A549 (cell line): ENCODE measurements around the gene SRSF11. TPM values are rescaled to one million over a fixed set of nuclear protein-coding genes. Genes with fewer than 3 reads are reported as not detected.

Source experiments
- ATAC-seq, 2 experiments: fragments of 200-7000 bp in 1 of 2; fragments of >200 bp in 1 of 2; cut with Nextera tagmentation in 1 of 2; cut with Tn5 transposase in 1 of 2; 3 replicates each; pipeline versions ENCODE4 v1.8.0 to v1.9.1; 2018 to 2020; ENCODE audit warnings: mild to moderate bottlenecking in 1 of 2, moderate library complexity in 1 of 2
- CTCF ChIA-PET: fragments of 300-600 bp; sonication (Branson Sonifier 250); formaldehyde crosslinking; extraction: SDS; loops from one replicate; lab custom pipeline; 2021; ENCODE audit warnings: antibody characterized with exemption, inconsistent platforms; lab: Yijun Ruan, JAX
- POLR2A ChIA-PET: fragments of 350-600 bp; formaldehyde crosslinking; extraction: SDS; loops from one replicate; lab custom pipeline; 2021; ENCODE audit warnings: antibody characterized with exemption, inconsistent platforms; lab: Yijun Ruan, JAX
- DNase-seq, 2 experiments: peaks; one replicate each; pipeline versions ENCODE4 v3.0.0 to v3.0.0-alpha.2; 2011 to 2016; ENCODE audit warnings: low read depth in 1 of 2, low spot score in 1 of 2
- FAIRE-seq: peaks from 2 replicates; lab custom pipeline; 2011; peaks lifted over from hg19 to GRCh38; lab: Jason Lieb, UNC
- H3K27ac ChIP-seq, 2 experiments: fragments of >200 bp; sonication (Bioruptor Twin); formaldehyde crosslinking; 3 replicates each; pipeline ENCODE4 v1.5.1; 2016 to 2017
- H3K4me1 ChIP-seq: fragments of >200 bp; sonication (Bioruptor Twin); formaldehyde crosslinking; 3 replicates; pipeline ENCODE4 v1.6.1; 2016
- H3K4me2 ChIP-seq: fragments of >200 bp; sonication (Bioruptor Twin); formaldehyde crosslinking; 3 replicates; pipeline ENCODE4 v1.6.1; 2016
- H3K4me3 ChIP-seq: fragments of >200 bp; sonication (Bioruptor Twin); formaldehyde crosslinking; 3 replicates; pipeline ENCODE4 v1.5.1; 2016
- H3K9me3 ChIP-seq: fragments of >200 bp; sonication (Bioruptor Twin); formaldehyde crosslinking; 3 replicates; pipeline ENCODE4 v1.6.1; 2016
- CHD4 ChIP-seq: fragments of 200-600 bp; sonication (generic); IDR thresholded peaks from 2 replicates; pipeline ENCODE4 v1.6.1; 2016; ENCODE audit warnings: antibody characterized with exemption, mild to moderate bottlenecking, borderline replicate concordance
- EHF ChIP-seq: fragments of 250-450 bp; sonication (Bioruptor Pico); IDR thresholded peaks from 2 replicates; pipeline ENCODE4 v1.5.0; 2020; ENCODE audit warnings: mild to moderate bottlenecking
- GATA3 ChIP-seq: IDR thresholded peaks from 2 replicates; pipeline ENCODE4 v1.6.1; 2012; ENCODE audit warnings: borderline replicate concordance
- HOXB13 ChIP-seq: fragments of 250-450 bp; sonication (Bioruptor Pico); IDR thresholded peaks from 2 replicates; pipeline ENCODE4 v1.5.0; 2020; ENCODE audit warnings: low read depth, mild to moderate bottlenecking, moderate library complexity
- JUNB ChIP-seq: fragments of >200 bp; sonication (Bioruptor Twin); formaldehyde crosslinking; IDR thresholded peaks from 2 replicates; pipeline ENCODE4 v1.6.1; 2016
- MAFK ChIP-seq: fragments of 450-650 bp; IDR thresholded peaks from 2 replicates; pipeline ENCODE4 v1.6.1; 2014; ENCODE audit not compliant: partially characterized antibody
- MYC ChIP-seq: IDR thresholded peaks from 2 replicates; pipeline ENCODE4 v1.6.1; 2012; ENCODE audit warnings: mild to moderate bottlenecking, inconsistent platforms, low read length, improper control_type of control experiment, borderline replicate concordance
- NFE2L2 ChIP-seq: fragments of 150-350 bp; conservative IDR thresholded peaks from 2 replicates; pipeline ENCODE4 v1.6.1; 2014; ENCODE audit warnings: low read length
- NPAS2 ChIP-seq: fragments of 250-450 bp; sonication (Bioruptor Pico); IDR thresholded peaks from 2 replicates; pipeline ENCODE4 v1.8.0; 2022; ENCODE audit warnings: mild to moderate bottlenecking, moderate library complexity, borderline replicate concordance
- PHF8 ChIP-seq: fragments of 200-600 bp; sonication (generic); IDR thresholded peaks from 2 replicates; pipeline ENCODE4 v1.6.1; 2016; ENCODE audit warnings: low read depth, mild to moderate bottlenecking, antibody characterized with exemption, moderate library complexity, borderline replicate concordance
- POLR2AphosphoS2 ChIP-seq: conservative IDR thresholded peaks from 2 replicates; pipeline ENCODE4 v1.6.1; 2012; ENCODE audit warnings: low read length, improper control_type of control experiment, inconsistent platforms
- RCOR1 ChIP-seq: fragments of 150-350 bp; IDR thresholded peaks from 2 replicates; pipeline ENCODE4 v1.6.1; 2014; ENCODE audit warnings: antibody characterized with exemption, low read length, low read depth
- RFX5 ChIP-seq: fragments of 450-650 bp; IDR thresholded peaks from 2 replicates; pipeline ENCODE4 v1.7.1; 2014; ENCODE audit warnings: antibody characterized with exemption, mild to moderate bottlenecking, moderate library complexity
- SREBF2 ChIP-seq: fragments of 450-650 bp; IDR thresholded peaks from 2 replicates; pipeline ENCODE4 v1.6.1; 2014; ENCODE audit warnings: mild to moderate bottlenecking, moderate library complexity
- ZSCAN20 ChIP-seq: fragments of 250-450 bp; sonication (Bioruptor Pico); IDR thresholded peaks from 2 replicates; pipeline ENCODE4 v1.8.0; 2022; ENCODE audit warnings: mild to moderate bottlenecking, moderate library complexity
- WGBS: methylation state at CpG from one replicate; pipeline ENCODE4 v1.1.6; 2017; ENCODE audit errors: missing lambda C conversion rate; 5-methylcytosine and 5-hydroxymethylcytosine counted together
- polyA plus RNA-seq, 4 experiments: library from polyadenylated mRNA; depleted of rRNA in 3 of 4; stranded (reverse); fragments of >200 nt; fragmentation: RNase III in 1 of 4; extraction: RNeasy Plus Mini Kit Qiagen cat#74134 plus additional on column Dnase treatment in 1 of 4; gene quantifications; 2 replicates in 3 of 4; 3 replicates in 1 of 4; pipeline ENCODE4 v1.2.3, GENCODE V29; 2011 to 2017
- TF ChIP-seq, protein P1 (sequence below): fragments of 150-350 bp; IDR thresholded peaks from 2 replicates; pipeline ENCODE4 v1.6.1; 2014; ENCODE audit warnings: low read depth, mild to moderate bottlenecking, low read length
- TF ChIP-seq, protein P2 (sequence below): fragments of 250-450 bp; sonication (Bioruptor Pico); IDR thresholded peaks from 2 replicates; pipeline ENCODE4 v1.5.0; 2020; ENCODE audit warnings: low read depth, mild to moderate bottlenecking, moderate library complexity
- TF ChIP-seq, protein P3 (sequence below): IDR thresholded peaks from 2 replicates; pipeline ENCODE4 v1.6.1; 2012
- TF ChIP-seq, protein P4 (sequence below): fragments of >200 bp; sonication (Bioruptor Twin); formaldehyde crosslinking; IDR thresholded peaks from 2 replicates; pipeline ENCODE4 v1.6.1; 2016
- TF ChIP-seq, protein P5 (sequence below): IDR thresholded peaks from 2 replicates; pipeline ENCODE4 v1.6.1; 2012; ENCODE audit warnings: low read depth, borderline replicate concordance
- TF ChIP-seq, protein P6 (sequence below): fragments of >200 bp; sonication (Bioruptor Twin); formaldehyde crosslinking; IDR thresholded peaks from 3 replicates; pipeline ENCODE4 v1.6.1; 2016

SRSF11 gene
- polyA plus RNA-seq, 2 of the 4 experiments (the other 2 are of a cell fraction): 144 to 172 TPM

DNA sequence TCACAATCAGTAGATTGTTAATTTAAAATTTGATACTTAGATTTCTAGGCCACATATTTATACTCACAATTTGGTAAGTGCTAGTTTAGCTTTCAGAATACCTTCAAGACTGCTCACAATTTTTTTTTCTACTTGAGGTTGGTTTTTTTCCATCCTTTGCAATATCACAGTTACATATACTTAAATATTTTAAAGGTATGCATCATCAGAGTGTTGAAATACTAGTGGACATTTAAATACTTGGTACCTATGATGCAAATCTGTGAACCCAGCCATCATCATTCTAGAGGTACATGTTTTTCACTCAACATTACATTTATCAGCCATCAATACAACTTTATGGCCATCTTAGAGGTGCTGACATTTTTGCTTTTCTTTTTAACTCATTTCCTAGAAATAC is 9.6 kb upstream of the SRSF11 start (continued):
- TF ChIP-seq, protein P1, sequence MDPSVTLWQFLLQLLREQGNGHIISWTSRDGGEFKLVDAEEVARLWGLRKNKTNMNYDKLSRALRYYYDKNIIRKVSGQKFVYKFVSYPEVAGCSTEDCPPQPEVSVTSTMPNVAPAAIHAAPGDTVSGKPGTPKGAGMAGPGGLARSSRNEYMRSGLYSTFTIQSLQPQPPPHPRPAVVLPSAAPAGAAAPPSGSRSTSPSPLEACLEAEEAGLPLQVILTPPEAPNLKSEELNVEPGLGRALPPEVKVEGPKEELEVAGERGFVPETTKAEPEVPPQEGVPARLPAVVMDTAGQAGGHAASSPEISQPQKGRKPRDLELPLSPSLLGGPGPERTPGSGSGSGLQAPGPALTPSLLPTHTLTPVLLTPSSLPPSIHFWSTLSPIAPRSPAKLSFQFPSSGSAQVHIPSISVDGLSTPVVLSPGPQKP: no peak
- no peak for TF ChIP-seq MYC
- TF ChIP-seq EHF (CRISPR knock-in tag): no peak
- TF ChIP-seq, protein P2, sequence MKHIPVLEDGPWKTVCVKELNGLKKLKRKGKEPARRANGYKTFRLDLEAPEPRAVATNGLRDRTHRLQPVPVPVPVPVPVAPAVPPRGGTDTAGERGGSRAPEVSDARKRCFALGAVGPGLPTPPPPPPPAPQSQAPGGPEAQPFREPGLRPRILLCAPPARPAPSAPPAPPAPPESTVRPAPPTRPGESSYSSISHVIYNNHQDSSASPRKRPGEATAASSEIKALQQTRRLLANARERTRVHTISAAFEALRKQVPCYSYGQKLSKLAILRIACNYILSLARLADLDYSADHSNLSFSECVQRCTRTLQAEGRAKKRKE: no peak
- TF ChIP-seq JUNB: no peak

DNA sequence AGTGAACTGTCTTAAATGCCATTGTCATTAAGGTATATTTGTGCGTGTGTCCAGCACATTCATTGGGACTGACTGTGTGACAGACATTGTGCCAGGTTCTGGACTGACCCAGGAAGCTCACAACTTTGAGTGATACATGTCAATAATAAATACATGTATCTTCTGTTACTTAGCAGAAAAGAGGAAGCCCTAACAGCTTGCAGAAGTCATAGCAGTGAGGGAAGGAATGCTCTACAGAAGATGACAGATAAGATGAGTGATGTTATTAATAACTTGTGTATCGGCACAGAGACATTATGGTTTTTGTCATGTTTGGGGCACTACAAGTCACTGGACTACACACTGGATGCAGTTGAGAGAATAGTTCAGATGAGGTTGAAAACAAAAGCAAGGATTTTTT is 1.2 kb upstream of the SRSF11 start:
- DNase-seq: no peak
- H3K4me3 ChIP-seq: no peak overlapping the region
- ChIA-PET CTCF (no interaction called here), POLR2A (interaction anchor here (0.8 to 1.9 kb wide), 2 partner anchors 11 to 135 kb away, joined by 3 to 13 read pairs; partner anchors contain the start of gene ANKRD13C)
- TF ChIP-seq CHD4 (no peak), GATA3 (no peak), NFE2L2 (no peak)
- TF ChIP-seq, protein P3, sequence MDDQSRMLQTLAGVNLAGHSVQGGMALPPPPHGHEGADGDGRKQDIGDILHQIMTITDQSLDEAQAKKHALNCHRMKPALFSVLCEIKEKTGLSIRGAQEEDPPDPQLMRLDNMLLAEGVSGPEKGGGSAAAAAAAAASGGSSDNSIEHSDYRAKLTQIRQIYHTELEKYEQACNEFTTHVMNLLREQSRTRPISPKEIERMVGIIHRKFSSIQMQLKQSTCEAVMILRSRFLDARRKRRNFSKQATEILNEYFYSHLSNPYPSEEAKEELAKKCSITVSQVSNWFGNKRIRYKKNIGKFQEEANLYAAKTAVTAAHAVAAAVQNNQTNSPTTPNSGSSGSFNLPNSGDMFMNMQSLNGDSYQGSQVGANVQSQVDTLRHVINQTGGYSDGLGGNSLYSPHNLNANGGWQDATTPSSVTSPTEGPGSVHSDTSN: no peak
- no peak overlapping the region for H3K4me2 ChIP-seq
- H3K9me3 ChIP-seq: no peaks in the 10 kb centered on the region
- peaks cover 28% of the 10 kb centered on the region for H3K4me1 ChIP-seq
- no peak for ATAC-seq
- 88% methylated on average over 2 of the region's 2 CpGs for WGBS
- FAIRE-seq: no peak
- no peak overlapping the region for H3K27ac ChIP-seq

DNA sequence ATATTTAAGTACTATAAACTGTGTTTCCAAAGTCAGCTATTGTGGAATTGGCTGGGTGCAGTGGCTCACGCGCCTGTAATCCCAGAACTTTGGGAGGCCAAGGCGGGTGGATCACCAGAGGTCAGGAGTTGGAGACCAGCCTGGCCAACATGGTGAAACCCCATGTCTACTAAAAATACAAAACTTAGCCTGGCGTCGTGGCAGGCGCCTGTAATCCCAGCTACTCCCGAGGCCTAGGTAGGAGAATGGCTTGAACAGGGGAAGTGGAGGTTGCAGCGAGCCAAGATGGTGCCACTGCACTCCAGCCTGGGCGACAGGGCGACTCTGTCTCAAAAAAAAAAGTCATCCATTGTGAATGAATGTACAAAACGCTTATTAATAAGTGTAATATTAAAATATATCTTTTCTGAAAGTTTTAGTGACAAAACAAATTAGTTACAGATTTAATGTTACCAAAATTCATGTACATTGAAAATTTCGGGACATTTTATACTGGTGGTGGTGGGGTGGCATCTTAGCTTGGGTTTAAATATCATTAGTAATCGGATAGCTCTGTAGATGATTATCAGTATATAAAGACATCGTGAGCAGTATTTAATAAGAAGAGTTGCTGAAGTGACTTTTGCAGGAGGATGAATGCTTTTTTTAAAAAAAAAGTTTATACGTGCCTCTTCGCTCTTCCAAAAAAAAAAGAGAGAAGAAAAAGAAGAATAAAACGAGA is 503 bp upstream of the SRSF11 start:
- FAIRE-seq: no peak
- CTCF ChIA-PET: no interaction called here
- no peak for DNase-seq
- peak overlapping the region; percentile 93 for H3K4me2 ChIP-seq
- peak overlapping the region; percentile 69 for H3K4me3 ChIP-seq
- TF ChIP-seq POLR2AphosphoS2 (no peak), RCOR1 (no peak), ZSCAN20 (CRISPR knock-in tag) (no peak), RFX5 (no peak), JUNB (no peak), NPAS2 (CRISPR knock-in tag) (no peak), GATA3 (no peak), NFE2L2 (no peak), HOXB13 (no peak), PHF8 (no peak), SREBF2 (no peak), MAFK (no peak)
- TF ChIP-seq, protein P4, sequence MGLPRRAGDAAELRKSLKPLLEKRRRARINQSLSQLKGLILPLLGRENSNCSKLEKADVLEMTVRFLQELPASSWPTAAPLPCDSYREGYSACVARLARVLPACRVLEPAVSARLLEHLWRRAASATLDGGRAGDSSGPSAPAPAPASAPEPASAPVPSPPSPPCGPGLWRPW: no peak
- TF ChIP-seq, protein P5, sequence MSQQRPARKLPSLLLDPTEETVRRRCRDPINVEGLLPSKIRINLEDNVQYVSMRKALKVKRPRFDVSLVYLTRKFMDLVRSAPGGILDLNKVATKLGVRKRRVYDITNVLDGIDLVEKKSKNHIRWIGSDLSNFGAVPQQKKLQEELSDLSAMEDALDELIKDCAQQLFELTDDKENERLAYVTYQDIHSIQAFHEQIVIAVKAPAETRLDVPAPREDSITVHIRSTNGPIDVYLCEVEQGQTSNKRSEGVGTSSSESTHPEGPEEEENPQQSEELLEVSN: no peak
- TF ChIP-seq, protein P6, sequence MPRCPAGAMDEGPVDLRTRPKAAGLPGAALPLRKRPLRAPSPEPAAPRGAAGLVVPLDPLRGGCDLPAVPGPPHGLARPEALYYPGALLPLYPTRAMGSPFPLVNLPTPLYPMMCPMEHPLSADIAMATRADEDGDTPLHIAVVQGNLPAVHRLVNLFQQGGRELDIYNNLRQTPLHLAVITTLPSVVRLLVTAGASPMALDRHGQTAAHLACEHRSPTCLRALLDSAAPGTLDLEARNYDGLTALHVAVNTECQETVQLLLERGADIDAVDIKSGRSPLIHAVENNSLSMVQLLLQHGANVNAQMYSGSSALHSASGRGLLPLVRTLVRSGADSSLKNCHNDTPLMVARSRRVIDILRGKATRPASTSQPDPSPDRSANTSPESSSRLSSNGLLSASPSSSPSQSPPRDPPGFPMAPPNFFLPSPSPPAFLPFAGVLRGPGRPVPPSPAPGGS: no peak
- TF ChIP-seq, protein P3: no peak
- TF ChIP-seq, protein P1: no peak
- TF ChIP-seq, protein P2: no peak
- TF ChIP-seq, all 56 proteins: peak for 0
- H3K27ac ChIP-seq: peak overlapping the region; percentile 91 to 93
- peaks cover 32% of the 10 kb centered on the region for H3K4me1 ChIP-seq
- POLR2A ChIA-PET: interaction anchor here (0.7 to 1.9 kb wide), 6 partner anchors 12 to 304 kb away, joined by 3 to 15 read pairs (median 8); partner anchors contain the start of genes ANKRD13C, CTH and LRRC40
- peak; percentile 5 to 15; a peak in 3 of 6 replicates for ATAC-seq
- H3K9me3 ChIP-seq: no peaks in the 10 kb centered on the region
- WGBS: 52% methylated on average over 17 of the region's 17 CpGs
